LNCaP clone FGC (cell line): Measurements from ENCODE around the gene HDAC4.

Experiments
- DNase-seq: peaks from one replicate; pipeline ENCODE4 v3.0.0-alpha.2; 2011; ENCODE audit warnings: low read depth
- H3K4me3 ChIP-seq: 2 replicates; pipeline ENCODE4 v1.5.1; 2011; ENCODE audit warnings: mild to moderate bottlenecking, low read depth, low read length, control low read depth
- CTCF ChIP-seq: IDR thresholded peaks from 2 replicates; pipeline ENCODE4 v1.5.1; 2012; ENCODE audit warnings: mild to moderate bottlenecking; ENCODE audit not compliant: control insufficient read depth, insufficient read depth; ENCODE audit errors: extremely low read depth

The HDAC4 gene

DNA sequence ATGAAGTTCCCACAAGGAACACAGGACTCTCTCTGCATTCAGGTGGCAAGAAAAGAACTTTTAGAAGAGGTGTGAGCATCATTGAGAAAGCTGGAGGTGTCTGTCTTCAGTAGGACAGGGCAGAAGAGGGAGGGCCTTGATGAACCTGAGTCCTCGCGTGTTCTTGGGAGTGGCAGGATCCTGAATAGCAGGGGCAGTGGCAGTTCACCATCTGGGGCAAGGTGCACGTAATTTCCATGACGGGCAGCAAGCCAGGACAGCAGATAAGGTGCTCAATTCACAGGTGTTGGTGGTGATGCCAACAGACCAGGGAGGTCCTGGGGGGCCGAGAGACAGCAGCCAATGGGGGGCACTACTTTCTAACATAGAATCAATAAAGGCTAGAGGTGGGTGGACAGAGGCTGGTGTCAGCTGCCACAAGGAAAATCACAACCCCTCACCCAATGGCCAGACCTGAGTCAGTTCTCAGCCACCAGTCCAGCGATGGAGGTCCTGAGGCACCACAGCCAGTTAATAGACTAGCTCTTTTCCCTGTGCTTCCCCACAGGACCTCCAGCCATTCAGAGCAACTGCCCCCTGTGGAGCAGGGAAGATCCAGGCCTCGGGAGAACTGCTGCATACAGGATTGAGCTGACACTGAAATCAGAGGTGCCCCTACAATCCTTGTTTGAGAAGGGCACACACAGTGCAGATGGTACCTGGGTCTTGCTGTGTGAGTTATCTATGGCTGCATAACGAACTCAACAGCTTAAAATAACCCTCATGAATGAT is 10.9 kb upstream of the HDAC4 start:
- no peak overlapping the region for H3K4me3 ChIP-seq
- no peak for TF ChIP-seq CTCF
- no peak for DNase-seq

- TF ChIP-seq CTCF = no peak
- no peak overlapping the region for H3K4me3 ChIP-seq
- no peak for DNase-seq
These were observed 10.3 kb upstream of the HDAC4 start for GRCh38 chr2:239411117-239411516.

DNA sequence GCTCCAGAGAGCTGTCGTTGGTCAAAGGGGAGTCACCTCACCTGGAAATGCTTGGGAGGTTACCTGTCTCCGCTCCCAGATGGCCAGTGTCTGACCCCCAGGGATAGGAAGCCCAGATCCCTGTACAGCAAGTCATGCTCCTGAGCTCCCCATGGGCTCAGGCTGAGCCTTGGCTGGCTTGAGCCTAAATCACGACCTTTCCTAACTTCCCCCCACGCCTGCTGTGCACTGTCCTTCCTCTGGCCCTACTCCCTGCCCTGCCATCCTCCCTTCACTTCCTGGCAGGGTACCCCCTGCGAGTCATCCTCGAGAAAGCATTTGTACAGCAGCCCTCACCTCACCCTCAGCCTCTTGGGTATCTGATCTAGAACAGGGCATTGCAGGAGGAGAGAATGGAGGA is 9.2 kb upstream of the HDAC4 start:
- TF ChIP-seq CTCF = no peak
- no peak for DNase-seq
- no peak overlapping the region for H3K4me3 ChIP-seq

GRCh38 chr2:239407112-239407511 is 6.3 kb upstream of the HDAC4 start:
- DNase-seq = no peak
- H3K4me3 ChIP-seq = no peak overlapping the region
- TF ChIP-seq CTCF = no peak

GRCh38 chr2:239406316-239406995 is 5.6 kb upstream of the HDAC4 start:
- H3K4me3 ChIP-seq = no peak overlapping the region
- no peak for TF ChIP-seq CTCF

GRCh38 chr2:239405071-239405470 is 4.3 kb upstream of the HDAC4 start:
- no peak for DNase-seq
- no peak overlapping the region for H3K4me3 ChIP-seq
- no peak for TF ChIP-seq CTCF

More at GRCh38 chr2:239406316-239406995, 5.6 kb upstream of the HDAC4 start:
- no peak for DNase-seq

DNA sequence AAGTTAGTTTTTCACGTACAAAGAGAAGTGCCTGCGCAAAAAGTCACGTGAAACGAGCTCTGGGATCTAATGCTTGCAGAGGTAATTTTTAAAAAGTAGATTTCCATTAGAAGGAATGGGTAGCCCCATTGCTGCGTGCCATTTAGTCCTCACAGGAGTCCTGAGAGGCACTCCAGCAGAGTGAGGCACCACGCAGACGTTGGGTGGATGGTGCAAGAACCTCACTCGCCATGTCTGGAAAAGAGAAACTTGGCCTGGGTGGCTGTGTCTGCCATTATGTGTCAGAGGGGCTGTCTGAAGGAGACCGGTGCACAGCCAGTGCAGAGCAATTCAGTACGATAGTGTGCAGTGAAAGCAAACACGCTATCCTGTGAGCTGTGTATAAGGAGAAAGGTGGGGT is 1.8 kb upstream of the HDAC4 start:
- no peak for TF ChIP-seq CTCF
- no peak for DNase-seq

More for the DNA sequence above, 1.8 kb upstream of the HDAC4 start:
- no peak overlapping the region; the same call in 1 of the 2 replicates for H3K4me3 ChIP-seq
